Measurements from ENCODE around the gene TAS2R4.
A peak's percentile ranks its signal among the peaks of the same experiment; 100 is the strongest.
"Not testable (repeated sequence)": the region's sequence is repeated elsewhere in the genome, so short reads cannot be mapped to it uniquely, and the experiment has no call there.

The TAS2R4 gene

GRCh38 chr7:141776374-141776773 is at the start of gene TAS2R4:
TAS2R4 (plus strand) TSS chr7:141776674; CDS start chr7:141778489, 1,815 bp downstream.
- no peak for DNase-seq (ENCODE audit: low read depth, low spot score)

GRCh38 chr7:141729020-141729419 is 47.5 kb upstream of the TAS2R4 start:
- DNase-seq (ENCODE audit: low read depth, low spot score), result no peak

- no peak for DNase-seq (ENCODE audit: low read depth, low spot score)
These were observed 44.9 kb upstream of the TAS2R4 start for GRCh38 chr7:141731476-141732149.

GRCh38 chr7:141737118-141737835 is 39.2 kb upstream of the TAS2R4 start:
- DNase-seq (ENCODE audit: low read depth, low spot score), result no peak

- DNase-seq (ENCODE audit: low read depth, low spot score), result peak; percentile 96
These were observed 38.5 kb upstream of the TAS2R4 start, which contains the start of gene SSBP1 for GRCh38 chr7:141737836-141738591. SSBP1 (plus strand) TSS chr7:141738358; CDS start chr7:141739167, 809 bp downstream.

- no peak for DNase-seq (ENCODE audit: low read depth, low spot score)
These were observed 37.9 kb upstream of the TAS2R4 start for GRCh38 chr7:141738592-141739013.

GRCh38 chr7:141739250-141739649 is 37.2 kb upstream of the TAS2R4 start:
- DNase-seq (ENCODE audit: low read depth, low spot score), result no peak

GRCh38 chr7:141742229-141742628 is 34.2 kb upstream of the TAS2R4 start:
- no peak for DNase-seq (ENCODE audit: low read depth, low spot score)

- no peak for DNase-seq (ENCODE audit: low read depth, low spot score)
These were observed 32.3 kb upstream of the TAS2R4 start for GRCh38 chr7:141744131-141744530.

GRCh38 chr7:141748396-141748795 is 28.1 kb upstream of the TAS2R4 start:
- DNase-seq (ENCODE audit: low read depth, low spot score), result no peak

GRCh38 chr7:141751904-141752303 is 24.6 kb upstream of the TAS2R4 start:
- not testable (repeated sequence) for DNase-seq (ENCODE audit: low read depth, low spot score)

GRCh38 chr7:141752634-141753033 is 23.8 kb upstream of the TAS2R4 start:
- DNase-seq (ENCODE audit: low read depth, low spot score), result no peak

- peak; percentile 23 for DNase-seq (ENCODE audit: low read depth, low spot score)
These were observed 21.5 kb upstream of the TAS2R4 start for GRCh38 chr7:141754939-141755338.

GRCh38 chr7:141763797-141764196 is 12.7 kb upstream of the TAS2R4 start, which contains the start of gene TAS2R3:
TAS2R3 (plus strand) TSS chr7:141764097; CDS start chr7:141764159, 62 bp downstream.
- no peak for DNase-seq (ENCODE audit: low read depth, low spot score)

GRCh38 chr7:141770083-141770583 is 6.3 kb upstream of the TAS2R4 start:
- not testable (repeated sequence) for DNase-seq (ENCODE audit: low read depth, low spot score)

- DNase-seq (ENCODE audit: low read depth, low spot score), result peak; percentile 14
These were observed 9.5 kb downstream of the TAS2R4 start for GRCh38 chr7:141785706-141786552.

- DNase-seq (ENCODE audit: low read depth, low spot score), result no peak
These were observed 11.8 kb downstream of the TAS2R4 start for GRCh38 chr7:141788296-141788695.

GRCh38 chr7:141789917-141790316 is 13.4 kb downstream of the TAS2R4 start, which contains the start of gene TAS2R5:
TAS2R5 (plus strand) TSS chr7:141790217; CDS start chr7:141790362, 145 bp downstream.
- DNase-seq (ENCODE audit: low read depth, low spot score), result no peak

GRCh38 chr7:141792526-141792925 is 16.1 kb downstream of the TAS2R4 start:
- DNase-seq (ENCODE audit: low read depth, low spot score), result no peak

GRCh38 chr7:141820067-141820466 is 43.6 kb downstream of the TAS2R4 start:
- no peak for DNase-seq (ENCODE audit: low read depth, low spot score)

- not testable (repeated sequence) for DNase-seq (ENCODE audit: low read depth, low spot score)
These were observed 46.0 kb downstream of the TAS2R4 start for GRCh38 chr7:141822432-141822831.
